GM18502 (cell line): ENCODE results near the gene THBS1.

Source experiments
- ATAC-seq: cut with Tn5 transposase; IDR thresholded peaks from one replicate; pipeline ENCODE4 v1.9.1; 2021; ENCODE audit warnings: mild to moderate bottlenecking; ENCODE audit not compliant: unreplicated experiment, poor library complexity

The THBS1 gene

GRCh38 chr15:39627451-39628143 is 46.7 kb downstream of the THBS1 start:
- no peak for ATAC-seq

- no peak for ATAC-seq
Measured at GRCh38 chr15:39628144-39628508, 47.2 kb downstream of the THBS1 start.

GRCh38 chr15:39628546-39629257 is 47.8 kb downstream of the THBS1 start:
- no peak for ATAC-seq

- ATAC-seq = no peak
Measured at GRCh38 chr15:39629371-39629770, 48.5 kb downstream of the THBS1 start.

- no peak for ATAC-seq
Measured at GRCh38 chr15:39629906-39630305, 49.0 kb downstream of the THBS1 start.

GRCh38 chr15:39631357-39631756 is 50.5 kb downstream of the THBS1 start:
- no peak for ATAC-seq

- ATAC-seq = no peak
Measured at GRCh38 chr15:39638041-39638440, 57.2 kb downstream of the THBS1 start.

GRCh38 chr15:39639037-39639436 is 58.2 kb downstream of the THBS1 start:
- no peak for ATAC-seq

GRCh38 chr15:39640665-39641064 is 59.8 kb downstream of the THBS1 start:
- ATAC-seq = no peak

- no peak for ATAC-seq
Measured at GRCh38 chr15:39641191-39641889, 60.5 kb downstream of the THBS1 start.

- ATAC-seq = no peak
Measured at GRCh38 chr15:39642011-39642640, 61.2 kb downstream of the THBS1 start.

- no peak for ATAC-seq
Measured at GRCh38 chr15:39643727-39644126, 62.8 kb downstream of the THBS1 start.

GRCh38 chr15:39644136-39644535 is 63.3 kb downstream of the THBS1 start:
- no peak for ATAC-seq

- ATAC-seq = no peak
Measured at GRCh38 chr15:39645138-39645975, 64.5 kb downstream of the THBS1 start.

- no peak for ATAC-seq
Measured at GRCh38 chr15:39645976-39646257, 65.0 kb downstream of the THBS1 start.

GRCh38 chr15:39646425-39646824 is 65.5 kb downstream of the THBS1 start:
- no peak for ATAC-seq
